ENCODE measurements around the gene SLC15A4. TPM values are rescaled to one million over a fixed set of nuclear protein-coding genes. Genes with fewer than 3 reads are reported as not detected.

The SLC15A4 gene
- total and polyA plus RNA-seq, 2 donors (not counting 3 experiments of a cell fraction or from before 2014, with no cell fraction given): 19.6 to 24.5 TPM

- Histone ChIP-seq H3K27ac (ENCODE audit: insufficient read depth, low read depth, low read length) (no peak overlapping the region), H3K9ac (replicated peaks; ENCODE audit: extremely low read depth, insufficient read depth, low read length) (no peak overlapping the region), H3K4me1 (ENCODE audit: control insufficient read depth, extremely low read depth, insufficient read depth, low read length) (no peaks in the 10 kb centered on the region), H4K20me1 (replicated peaks; ENCODE audit: control insufficient read depth, extremely low read depth, insufficient read depth, low read length) (no peaks in the 10 kb centered on the region), H2AFZ (ENCODE audit: low read depth, low read length) (no peak overlapping the region), H3K27me3 (ENCODE audit: control insufficient read depth in 2 of 2, insufficient read depth in 2 of 2, low read length in 2 of 2) (no peaks in the 10 kb centered on the region), H3K4me3 (replicated peaks in 1 of 3; ENCODE audit: insufficient read depth in 1 of 3, low read depth in 1 of 3, low read length in 3 of 3) (no peak overlapping the region), H3K4me2 (ENCODE audit: insufficient read depth, low read length) (no peak overlapping the region), H3K9me1 (replicated peaks; ENCODE audit: control insufficient read depth, extremely low read depth, insufficient read depth, low read length) (no peaks in the 10 kb centered on the region), H3K36me3 (ENCODE audit: control insufficient read depth in 2 of 2, extremely low read depth in 1 of 2, insufficient read depth in 2 of 2, low read length in 2 of 2) (no peaks in the 10 kb centered on the region), H3K79me2 (ENCODE audit: control insufficient read depth, insufficient read depth, low read length) (no peaks in the 10 kb centered on the region), H3K9me3 (replicated peaks; ENCODE audit: control insufficient read depth, insufficient read depth, low read length) (no peaks in the 10 kb centered on the region)
- dilution Hi-C loops (cut with MboI; ENCODE audit: extremely low pct_ligation_motif_present, low sequenced_read_pairs) (no loop called here), intact Hi-C loops (cut with micrococcal nuclease) (no loop called here)
- no peak for DNase-seq (ENCODE audit: low read depth, low spot score)
- no TSS peak for BruUV-seq (replicated peaks)
- ChIA-PET POLR2A (no interaction called here), CTCF (no interaction called here)
- FAIRE-seq: no peak
- TF ChIP-seq, protein P1, sequence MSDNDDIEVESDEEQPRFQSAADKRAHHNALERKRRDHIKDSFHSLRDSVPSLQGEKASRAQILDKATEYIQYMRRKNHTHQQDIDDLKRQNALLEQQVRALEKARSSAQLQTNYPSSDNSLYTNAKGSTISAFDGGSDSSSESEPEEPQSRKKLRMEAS (IDR thresholded peaks at IDR 0.05; ENCODE audit: insufficient read depth, insufficient read length): no peak
- TF ChIP-seq POLR2A (IDR thresholded peaks at IDR 0.05; ENCODE audit: low read depth, low read length): no peak
- TF ChIP-seq CTCF (IDR thresholded peaks at IDR 0.05; ENCODE audit: extremely low read depth in 1 of 2, insufficient read depth in 1 of 2, low read depth in 1 of 2, low read length in 2 of 2): no peak
- no peak for TF ChIP-seq JUN (IDR thresholded peaks at IDR 0.05; ENCODE audit: borderline replicate concordance, insufficient read depth, insufficient read length, low read depth)
- TF ChIP-seq EZH2 (IDR thresholded peaks at IDR 0.05; ENCODE audit: borderline replicate concordance, low read depth, low read length, severe bottlenecking): no peak
- TF ChIP-seq MYC (IDR thresholded peaks at IDR 0.05; ENCODE audit: low read depth, low read length): no peak
- TF ChIP-seq FOS (IDR thresholded peaks at IDR 0.05; ENCODE audit: borderline replicate concordance, insufficient read depth, low read length): no peak
- TF ChIP-seq POLR2AphosphoS5 (IDR thresholded peaks at IDR 0.05; ENCODE audit: insufficient read depth, low read depth, low read length): no peak
- TF ChIP-seq GATA2 (IDR thresholded peaks at IDR 0.05; ENCODE audit: insufficient read depth, insufficient read length, low read depth, low read length): no peak
Measured at GRCh38 chr12:128754275-128754674, 69.5 kb downstream of the SLC15A4 start.

All from endothelial cell of umbilical vein (primary cell).